ENCODE results near the gene DGCR2.

- no peak for TF ChIP-seq EZH2phosphoT487 (IDR thresholded peaks at IDR 0.05; ENCODE audit: low read length)
- TF ChIP-seq CTCF (IDR thresholded peaks at IDR 0.05; ENCODE audit: low read length): no peak
- no peak for TF ChIP-seq EZH2 (optimal IDR thresholded peaks at IDR 0.05; ENCODE audit: low read depth, low read length)
These were observed 78.8 kb downstream of the DGCR2 start for GRCh38 chr22:19043121-19044085.
